GM21825 (cell line): ENCODE measurements around the gene LAMTOR3.

Experiments
- ATAC-seq: cut with Tn5 transposase; IDR thresholded peaks from one replicate; pipeline ENCODE4 v1.9.1; 2021; ENCODE audit warnings: mild to moderate bottlenecking, moderate library complexity; ENCODE audit not compliant: unreplicated experiment

Gene LAMTOR3, protein sequence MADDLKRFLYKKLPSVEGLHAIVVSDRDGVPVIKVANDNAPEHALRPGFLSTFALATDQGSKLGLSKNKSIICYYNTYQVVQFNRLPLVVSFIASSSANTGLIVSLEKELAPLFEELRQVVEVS

GRCh38 chr4:99894161-99894997 is at the start of gene LAMTOR3:
TSS of gene LAMTOR3 (minus strand) at chr4:99894427. CDS start at chr4:99893963, 464 bp downstream.
- ATAC-seq, result peak; percentile 99

DNA sequence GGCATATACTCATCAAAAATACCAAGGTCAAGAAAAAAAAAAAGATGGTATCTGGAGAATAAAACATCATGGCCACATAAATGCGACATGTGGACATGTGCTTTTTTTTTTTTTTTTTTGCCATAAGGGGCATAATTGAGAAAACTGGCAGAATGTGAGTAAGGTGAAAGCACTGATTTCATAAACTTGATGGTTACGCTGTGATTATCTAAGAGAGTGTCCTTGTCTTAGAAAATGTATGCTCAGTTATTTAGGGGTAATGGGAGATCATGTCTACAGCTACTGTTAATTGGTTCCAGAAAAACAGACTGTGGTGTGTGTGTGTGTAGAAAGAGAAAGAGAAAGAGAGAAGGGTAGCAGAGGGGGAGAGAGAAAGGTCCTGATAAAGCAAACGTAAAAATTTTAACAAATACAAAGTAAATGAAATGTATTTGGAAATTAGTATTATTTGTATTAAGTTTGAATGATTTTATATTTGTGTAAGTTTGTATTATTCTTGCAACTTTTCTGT is 44.1 kb upstream of the LAMTOR3 start:
- no peak for ATAC-seq

GRCh38 chr4:99934891-99935290 is 40.7 kb upstream of the LAMTOR3 start:
- ATAC-seq, result no peak

DNA sequence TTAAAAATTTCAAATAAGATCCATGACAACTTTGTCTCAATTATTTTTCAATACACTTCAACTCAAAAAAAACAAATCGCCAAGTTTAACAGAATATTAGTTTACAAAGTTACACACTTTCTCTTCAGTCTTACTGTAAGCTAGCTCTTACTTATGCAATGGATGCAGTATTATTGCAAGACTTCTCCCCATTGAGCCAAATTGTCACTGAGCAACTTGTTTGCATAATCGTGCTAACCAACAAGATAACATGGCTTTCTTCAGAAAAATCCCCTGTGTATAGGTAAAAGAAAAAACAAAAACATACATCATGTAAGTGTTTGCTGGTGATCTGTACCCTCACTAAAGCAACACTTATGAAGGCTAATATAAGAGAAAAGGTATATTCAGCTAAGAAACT is 33.3 kb upstream of the LAMTOR3 start:
- no peak for ATAC-seq

DNA sequence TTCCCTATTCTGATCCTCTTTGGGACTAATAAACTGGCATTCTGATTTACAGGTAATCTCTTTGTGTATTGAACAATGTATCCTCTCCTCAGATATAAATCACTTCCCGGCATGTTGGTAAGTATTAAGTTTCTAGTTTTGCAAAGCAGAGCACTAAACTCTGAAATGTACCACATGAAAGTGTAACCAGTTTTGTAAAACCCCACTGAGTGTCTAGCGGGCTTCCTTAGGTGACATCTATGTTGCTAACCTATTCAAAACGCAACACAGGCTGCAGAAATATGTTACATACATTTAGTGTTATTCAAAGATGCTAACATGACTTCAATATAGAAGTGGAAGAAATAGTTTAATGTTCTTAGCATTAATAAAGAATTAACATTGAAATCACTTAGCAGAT is 26.9 kb upstream of the LAMTOR3 start:
- no peak for ATAC-seq

GRCh38 chr4:99918656-99919055 is 24.4 kb upstream of the LAMTOR3 start:
- ATAC-seq, result no peak

DNA sequence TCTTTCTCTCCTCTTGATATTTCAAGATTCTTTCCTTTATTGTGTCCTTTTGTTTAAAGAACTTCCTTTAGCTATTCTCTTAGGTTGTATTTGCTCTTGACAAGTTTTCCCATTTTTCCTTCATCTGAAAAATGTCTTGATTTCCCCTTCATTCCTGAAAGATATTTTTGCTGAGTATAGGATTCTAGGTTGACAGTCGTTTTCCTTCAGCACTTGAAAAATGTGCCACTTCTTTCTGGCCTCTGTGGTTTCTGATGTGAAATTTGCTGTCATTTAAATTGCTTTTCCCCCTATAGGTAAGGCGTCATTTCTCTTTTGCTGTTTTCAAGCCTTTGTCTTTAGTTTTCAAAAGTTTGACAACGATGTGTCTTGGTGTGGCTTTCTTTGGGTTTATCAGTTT is 23.3 kb upstream of the LAMTOR3 start:
- no peak for ATAC-seq

DNA sequence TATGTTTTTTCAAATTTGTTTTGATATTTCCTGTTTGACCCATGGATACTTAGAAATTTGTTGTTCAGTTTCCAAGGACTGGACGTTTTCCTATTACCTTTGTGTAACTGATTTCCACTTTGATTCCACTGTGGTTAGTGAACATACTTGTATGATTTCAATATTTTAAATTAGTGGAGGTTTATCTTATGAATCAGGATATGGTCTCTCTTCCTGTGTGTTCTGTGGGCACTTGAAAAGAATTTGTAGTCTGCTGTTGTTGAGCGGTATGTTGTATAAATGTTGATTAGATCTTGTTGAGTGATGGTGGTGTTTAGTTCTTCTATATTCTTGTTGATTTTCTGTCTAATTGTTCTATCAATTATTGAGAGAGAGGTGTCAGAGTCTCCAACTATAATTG is 21.2 kb upstream of the LAMTOR3 start:
- no peak for ATAC-seq

DNA sequence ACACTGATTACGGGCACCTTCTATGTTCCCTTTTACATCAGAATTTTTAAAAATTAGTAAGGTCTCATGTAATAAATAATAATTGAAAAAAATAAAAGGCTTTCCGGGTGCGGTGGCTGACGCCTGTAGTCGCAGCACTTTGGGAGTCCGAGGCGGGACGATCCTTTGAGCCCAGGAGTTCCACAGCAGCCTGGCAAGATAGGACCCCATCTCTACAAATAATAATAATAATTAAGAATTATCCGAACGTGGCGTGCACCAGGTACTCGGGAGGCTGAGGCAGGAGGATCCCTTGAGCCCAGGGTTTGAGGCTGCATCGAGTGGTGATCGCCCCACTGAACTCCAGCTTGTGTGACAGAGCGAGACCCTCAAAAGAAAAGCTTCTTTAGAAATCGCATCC is 771 bp upstream of the LAMTOR3 start:
- no peak for ATAC-seq

GRCh38 chr4:99893839-99894160 is 427 bp downstream of the LAMTOR3 start:
- ATAC-seq, result no peak

GRCh38 chr4:99893029-99893428 is 1.2 kb downstream of the LAMTOR3 start:
- ATAC-seq, result no peak

DNA sequence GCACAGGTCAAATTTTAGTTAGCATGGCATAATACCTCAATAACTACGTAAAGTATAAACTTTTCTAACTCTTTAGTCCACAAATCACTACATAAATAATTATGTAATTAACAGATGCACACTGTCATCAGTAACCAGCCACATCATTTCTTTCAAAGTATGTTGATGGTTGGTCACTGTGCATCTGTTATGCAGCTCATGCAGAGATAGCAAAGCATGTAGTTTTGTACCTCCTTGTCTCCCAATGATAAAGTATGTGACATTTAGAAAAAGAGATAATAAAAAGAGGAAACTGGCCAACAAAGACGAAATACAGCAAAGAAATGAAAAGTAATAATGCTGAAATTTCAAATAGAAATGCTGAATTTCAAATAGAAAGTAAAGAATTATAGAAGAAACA is 2.9 kb downstream of the LAMTOR3 start:
- ATAC-seq, result no peak

DNA sequence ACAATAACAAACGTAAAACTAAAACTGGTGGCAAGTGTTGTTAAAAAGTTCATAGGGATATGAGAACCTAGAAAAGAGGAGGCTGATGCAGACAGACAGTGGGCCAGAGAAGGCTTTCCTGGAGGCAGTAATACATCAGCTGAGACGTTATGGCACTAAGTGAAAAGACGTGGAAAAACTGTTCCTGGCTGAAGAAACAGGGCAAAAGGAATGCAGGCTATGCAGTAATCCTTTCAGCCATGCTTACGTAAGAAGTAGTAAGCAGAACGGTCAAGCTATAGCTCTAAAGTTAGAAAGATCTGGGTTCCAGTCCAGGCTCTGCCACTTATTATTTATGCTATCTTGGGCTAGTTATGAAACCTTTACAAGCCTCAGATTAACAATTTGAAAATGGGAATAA is 6.4 kb downstream of the LAMTOR3 start:
- no peak for ATAC-seq

DNA sequence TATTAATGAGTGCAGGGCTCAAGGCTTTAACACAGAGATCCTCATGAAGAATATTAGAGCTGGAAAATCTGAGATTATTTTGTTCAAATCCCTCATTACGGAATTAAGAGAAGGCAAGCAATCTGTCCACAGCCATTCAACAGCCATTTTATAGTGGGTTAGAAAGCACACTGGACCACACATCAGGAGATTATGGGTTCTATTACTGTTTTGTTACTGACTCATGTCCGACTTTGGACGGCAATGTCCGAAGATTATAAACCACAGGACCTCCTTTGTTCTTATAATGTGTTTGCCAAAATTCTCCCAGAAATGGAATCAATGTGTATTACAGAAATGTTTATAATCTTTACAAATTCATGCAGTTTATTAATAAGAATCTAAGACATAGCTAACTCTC is 8.1 kb downstream of the LAMTOR3 start:
- no peak for ATAC-seq

GRCh38 chr4:99885687-99886086 is 8.5 kb downstream of the LAMTOR3 start:
- ATAC-seq, result no peak

GRCh38 chr4:99885063-99885664 is 9.1 kb downstream of the LAMTOR3 start:
- ATAC-seq, result no peak

DNA sequence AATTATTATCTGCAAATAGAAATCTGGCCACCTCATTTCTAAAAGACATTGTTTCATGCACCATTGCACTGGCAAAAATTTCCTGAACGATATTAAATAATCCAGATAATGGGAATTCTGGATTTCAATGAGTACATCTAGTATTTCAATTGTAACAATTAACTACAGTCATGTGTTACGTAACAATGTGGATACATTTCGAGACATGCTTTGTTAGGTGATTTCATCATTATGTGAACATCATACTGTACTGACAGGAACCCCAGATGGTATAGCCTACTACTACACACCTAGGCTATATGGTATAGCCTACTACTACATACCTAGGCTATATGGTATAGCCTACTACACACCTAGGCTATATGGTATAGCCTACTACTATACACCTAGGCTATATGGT is 14.8 kb downstream of the LAMTOR3 start:
- no peak for ATAC-seq

- ATAC-seq, result no peak
These were observed 15.6 kb downstream of the LAMTOR3 start for GRCh38 chr4:99878604-99879003.

GRCh38 chr4:99876946-99877345 is 17.3 kb downstream of the LAMTOR3 start:
- ATAC-seq, result no peak

DNA sequence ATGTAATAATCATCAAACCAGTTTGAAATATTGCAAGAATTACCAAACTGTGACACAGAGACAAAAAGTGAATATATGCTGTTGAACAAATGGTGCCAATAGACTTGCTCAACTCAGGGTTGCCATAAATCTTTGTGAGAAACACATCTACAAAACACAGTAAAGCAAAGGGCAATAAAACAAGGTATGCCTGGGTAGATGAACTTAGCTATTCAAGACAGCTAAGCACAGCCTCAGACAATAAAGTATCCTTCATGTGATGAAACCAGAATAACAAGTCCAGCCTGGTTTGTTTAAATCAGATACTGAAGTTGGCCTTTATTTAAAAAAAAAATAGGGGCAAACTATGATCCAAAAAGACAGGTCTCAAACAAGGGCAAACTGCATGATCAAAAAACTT is 19.2 kb downstream of the LAMTOR3 start:
- ATAC-seq, result no peak

- ATAC-seq, result no peak
These were observed 21.7 kb downstream of the LAMTOR3 start for GRCh38 chr4:99872570-99872969.

DNA sequence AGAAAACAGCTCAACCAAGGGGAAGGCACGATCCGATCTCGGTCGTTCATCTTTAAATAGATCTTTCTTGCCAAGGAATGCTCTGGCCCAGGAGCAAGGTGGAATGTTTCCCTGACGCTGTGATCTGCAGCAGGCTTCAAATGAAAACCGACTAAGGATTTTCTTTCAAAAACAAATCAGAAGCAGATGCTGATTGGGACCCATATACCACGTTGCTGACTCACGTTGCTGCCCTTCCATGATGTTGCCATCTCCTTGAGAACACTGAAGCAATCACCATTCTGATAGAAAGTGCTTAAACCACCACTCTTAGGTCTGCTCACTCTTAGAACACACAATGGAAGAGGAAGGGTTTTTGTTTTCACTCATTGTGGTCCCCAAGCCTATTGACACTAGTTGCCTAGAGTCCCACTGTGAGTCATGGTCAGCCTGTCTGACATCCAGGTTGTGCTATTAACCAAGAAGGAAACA is 26.1 kb downstream of the LAMTOR3 start:
- no peak for ATAC-seq
